GDM1 (cell line): ENCODE measurements around the gene C1QTNF9.
"Not testable (repeated sequence)": the region's sequence is repeated elsewhere in the genome, so short reads cannot be mapped to it uniquely, and the experiment has no call there.

Source experiments
- DNase-seq: peaks from one replicate; lab custom pipeline; 2025; lab: John Stamatoyannopoulos, UW

The C1QTNF9 gene

GRCh38 chr13:24323036-24323738, 13.8 kb downstream of the C1QTNF9 start:
- no peak for DNase-seq

- no peak for DNase-seq
These were observed 14.3 kb downstream of the C1QTNF9 start for GRCh38 chr13:24323739-24324075.

GRCh38 chr13:24327598-24327997, 18.2 kb downstream of the C1QTNF9 start:
- not testable (repeated sequence) for DNase-seq

- DNase-seq, result no peak
These were observed 18.8 kb downstream of the C1QTNF9 start for GRCh38 chr13:24328145-24328544.

GRCh38 chr13:24338721-24339120, 29.3 kb downstream of the C1QTNF9 start:
- no peak for DNase-seq

GRCh38 chr13:24339937-24340607, 30.7 kb downstream of the C1QTNF9 start:
- DNase-seq, result no peak

GRCh38 chr13:24340608-24340955, 31.2 kb downstream of the C1QTNF9 start:
- no peak for DNase-seq

- DNase-seq, result no peak
These were observed 32.1 kb downstream of the C1QTNF9 start for GRCh38 chr13:24341439-24341838.

- DNase-seq, result no peak
These were observed 39.0 kb downstream of the C1QTNF9 start for GRCh38 chr13:24348385-24348784.

GRCh38 chr13:24348797-24349515, 39.6 kb downstream of the C1QTNF9 start:
- DNase-seq, result no peak

GRCh38 chr13:24349778-24350664, 40.6 kb downstream of the C1QTNF9 start:
- DNase-seq, result not testable (repeated sequence)

GRCh38 chr13:24351423-24351822, 42.0 kb downstream of the C1QTNF9 start:
- DNase-seq, result no peak

GRCh38 chr13:24353736-24354135, 44.4 kb downstream of the C1QTNF9 start:
- no peak for DNase-seq

- DNase-seq, result no peak
These were observed 45.7 kb downstream of the C1QTNF9 start for GRCh38 chr13:24355103-24355502.

GRCh38 chr13:24356270-24356669, 46.9 kb downstream of the C1QTNF9 start:
- no peak for DNase-seq

GRCh38 chr13:24356837-24357236, 47.5 kb downstream of the C1QTNF9 start:
- no peak for DNase-seq

GRCh38 chr13:24357756-24358155, 48.4 kb downstream of the C1QTNF9 start:
- no peak for DNase-seq

- not testable (repeated sequence) for DNase-seq
These were observed 49.5 kb downstream of the C1QTNF9 start for GRCh38 chr13:24358836-24359235.

- DNase-seq, result not testable (repeated sequence)
These were observed 49.9 kb downstream of the C1QTNF9 start for GRCh38 chr13:24359252-24359651.

GRCh38 chr13:24360106-24360505, 50.7 kb downstream of the C1QTNF9 start:
- DNase-seq, result no peak

GRCh38 chr13:24361113-24361512, 51.7 kb downstream of the C1QTNF9 start:
- DNase-seq, result no peak

GRCh38 chr13:24361852-24362366, 52.5 kb downstream of the C1QTNF9 start:
- no peak for DNase-seq
